SJSA1 (cell line): ENCODE results near the gene RAB37. TPM values are rescaled to one million over a fixed set of nuclear protein-coding genes. Genes with fewer than 3 reads are reported as not detected.

Source experiments
- DNase-seq, 2 experiments: peaks; one replicate each; pipeline ENCODE4 v3.0.0-alpha.2; 2015 to 2020; ENCODE audit warnings: low spot score in 2 of 2, low read depth in 1 of 2
- H3K27ac ChIP-seq: fragments of 250-450 bp; sonication (Bioruptor Pico); 2 replicates; pipeline ENCODE4 v1.5.1; 2020; ENCODE audit warnings: mild to moderate bottlenecking, moderate library complexity
- H3K27me3 ChIP-seq: fragments of 250-450 bp; sonication (Bioruptor Pico); replicated peaks from 2 replicates; pipeline ENCODE4 v1.5.1; 2020; ENCODE audit warnings: mild to moderate bottlenecking, moderate library complexity
- H3K36me3 ChIP-seq: fragments of 250-450 bp; sonication (Bioruptor Pico); 2 replicates; pipeline ENCODE4 v1.5.1; 2020; ENCODE audit warnings: mild to moderate bottlenecking
- H3K4me1 ChIP-seq: fragments of 250-450 bp; sonication (Bioruptor Pico); replicated peaks from 2 replicates; pipeline ENCODE4 v1.6.1; 2021; ENCODE audit warnings: mild to moderate bottlenecking
- H3K4me3 ChIP-seq: fragments of 250-450 bp; sonication (Bioruptor Pico); 2 replicates; pipeline ENCODE4 v1.5.1; 2020; ENCODE audit warnings: mild to moderate bottlenecking
- H3K9me3 ChIP-seq: fragments of 250-450 bp; sonication (Bioruptor Pico); replicated peaks from 2 replicates; pipeline ENCODE4 v1.5.1; 2020; ENCODE audit warnings: mild to moderate bottlenecking
- total RNA-seq: library from RNA; depleted of rRNA; stranded (reverse); fragments of >200 nt; shearing (Covaris generic); gene quantifications from 2 replicates; pipeline ENCODE4 v1.2.3, GENCODE V29; 2014

RAB37 gene
- total RNA-seq, 1 experiment from 2014 or later: 1.6 TPM

- Histone ChIP-seq H3K27ac (no peak overlapping the region), H3K4me1 (no peaks in the 10 kb centered on the region), H3K36me3 (no peaks in the 10 kb centered on the region), H3K9me3 (no peaks in the 10 kb centered on the region), H3K27me3 (peaks cover 47% of the 10 kb centered on the region), H3K4me3 (no peak overlapping the region)
- DNase-seq: no peak
Measured at GRCh38 chr17:74712301-74712700, 24.8 kb upstream of the RAB37 start.

DNA sequence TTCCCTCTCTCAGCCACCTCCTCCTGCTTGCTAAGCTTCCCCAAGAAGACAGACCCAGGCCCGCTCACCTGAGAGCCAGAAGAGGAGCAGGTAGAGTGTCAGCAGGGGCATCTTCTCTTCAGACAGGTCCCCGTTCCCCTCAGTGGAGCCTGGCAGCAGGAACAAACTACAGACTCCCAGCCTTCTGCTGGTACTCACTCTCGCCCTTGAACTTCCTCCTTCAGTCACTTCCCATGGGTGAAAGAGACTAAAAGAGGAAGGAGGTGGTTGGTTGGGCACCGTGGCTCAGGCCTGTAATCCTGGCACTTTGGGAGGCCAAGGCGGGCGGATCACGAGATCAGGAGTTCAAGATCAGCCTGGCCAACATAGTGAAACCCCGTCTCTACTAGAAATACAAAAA is 24.3 kb upstream of the RAB37 start, which contains the start of gene CD300LF:
CD300LF (minus strand) TSS at position 168 of the 400 bp plus-strand sequence; CDS start at position 111, 57 bp downstream.
- peaks cover 48% of the 10 kb centered on the region for H3K27me3 ChIP-seq
- no peak within 1 kb of the TSS for H3K27ac ChIP-seq
- no peak within 1 kb of the TSS for H3K4me3 ChIP-seq
- H3K9me3 ChIP-seq: no peaks in the 10 kb centered on the region
- no peaks in the 10 kb centered on the region for H3K36me3 ChIP-seq
- no peaks in the 10 kb centered on the region for H3K4me1 ChIP-seq
- no peak for DNase-seq

GRCh38 chr17:74713171-74713755 is 23.8 kb upstream of the RAB37 start:
- H3K4me1 ChIP-seq: no peaks in the 10 kb centered on the region

DNA sequence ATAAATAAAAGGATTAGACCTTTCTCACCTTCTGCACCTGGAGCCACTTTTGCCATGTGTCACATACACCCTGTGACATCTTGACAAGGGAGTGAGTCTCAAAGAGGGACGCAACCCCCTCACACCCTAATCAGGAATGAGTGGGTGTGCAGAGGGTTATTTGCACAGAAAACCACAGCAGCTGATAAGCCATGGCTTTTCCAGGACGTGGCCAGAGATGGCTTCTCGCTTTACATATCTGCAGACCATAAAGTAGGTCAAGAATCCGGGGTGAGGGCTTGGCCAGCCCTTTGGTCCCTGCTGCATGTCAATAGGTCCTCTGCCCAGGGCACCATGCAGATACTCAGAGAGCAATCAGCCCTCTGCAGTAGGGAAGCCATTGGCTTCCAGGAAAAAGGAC is 21.9 kb upstream of the RAB37 start:
- Histone ChIP-seq H3K27ac (no peak overlapping the region), H3K27me3 (peaks cover 58% of the 10 kb centered on the region), H3K36me3 (no peaks in the 10 kb centered on the region), H3K4me3 (no peak overlapping the region), H3K9me3 (no peaks in the 10 kb centered on the region), H3K4me1 (no peaks in the 10 kb centered on the region)
- no peak for DNase-seq

More at GRCh38 chr17:74713171-74713755, 23.8 kb upstream of the RAB37 start:
- H3K36me3 ChIP-seq: no peaks in the 10 kb centered on the region
- H3K27me3 ChIP-seq: peaks cover 48% of the 10 kb centered on the region
- H3K27ac ChIP-seq: no peak overlapping the region
- no peaks in the 10 kb centered on the region for H3K9me3 ChIP-seq
- no peak for DNase-seq
- H3K4me3 ChIP-seq: no peak overlapping the region

GRCh38 chr17:74720506-74720905 is 16.6 kb upstream of the RAB37 start:
- Histone ChIP-seq H3K36me3 (no peaks in the 10 kb centered on the region), H3K9me3 (no peaks in the 10 kb centered on the region), H3K4me1 (no peaks in the 10 kb centered on the region), H3K27me3 (peaks cover 56% of the 10 kb centered on the region), H3K4me3 (no peak overlapping the region), H3K27ac (no peak overlapping the region)
- no peak for DNase-seq

- Histone ChIP-seq H3K4me1 (no peaks in the 10 kb centered on the region), H3K27me3 (peaks cover 38% of the 10 kb centered on the region), H3K36me3 (no peaks in the 10 kb centered on the region), H3K4me3 (no peak overlapping the region), H3K9me3 (no peaks in the 10 kb centered on the region), H3K27ac (no peak overlapping the region)
- no peak for DNase-seq
Measured at GRCh38 chr17:74722782-74723181, 14.3 kb upstream of the RAB37 start.

- no peaks in the 10 kb centered on the region for H3K36me3 ChIP-seq
- H3K27ac ChIP-seq: no peak overlapping the region
- H3K9me3 ChIP-seq: peaks cover 6% of the 10 kb centered on the region
- no peak for DNase-seq
- H3K4me1 ChIP-seq: no peaks in the 10 kb centered on the region
- peaks cover 34% of the 10 kb centered on the region for H3K27me3 ChIP-seq
- H3K4me3 ChIP-seq: no peak overlapping the region
Measured at GRCh38 chr17:74723891-74724290, 13.2 kb upstream of the RAB37 start.

GRCh38 chr17:74725111-74725510 is 11.9 kb upstream of the RAB37 start:
- H3K27ac ChIP-seq: no peak overlapping the region
- H3K4me1 ChIP-seq: no peaks in the 10 kb centered on the region
- no peaks in the 10 kb centered on the region for H3K36me3 ChIP-seq
- H3K27me3 ChIP-seq: peaks cover 22% of the 10 kb centered on the region
- no peak overlapping the region for H3K4me3 ChIP-seq
- peaks cover 6% of the 10 kb centered on the region for H3K9me3 ChIP-seq
- no peak for DNase-seq

DNA sequence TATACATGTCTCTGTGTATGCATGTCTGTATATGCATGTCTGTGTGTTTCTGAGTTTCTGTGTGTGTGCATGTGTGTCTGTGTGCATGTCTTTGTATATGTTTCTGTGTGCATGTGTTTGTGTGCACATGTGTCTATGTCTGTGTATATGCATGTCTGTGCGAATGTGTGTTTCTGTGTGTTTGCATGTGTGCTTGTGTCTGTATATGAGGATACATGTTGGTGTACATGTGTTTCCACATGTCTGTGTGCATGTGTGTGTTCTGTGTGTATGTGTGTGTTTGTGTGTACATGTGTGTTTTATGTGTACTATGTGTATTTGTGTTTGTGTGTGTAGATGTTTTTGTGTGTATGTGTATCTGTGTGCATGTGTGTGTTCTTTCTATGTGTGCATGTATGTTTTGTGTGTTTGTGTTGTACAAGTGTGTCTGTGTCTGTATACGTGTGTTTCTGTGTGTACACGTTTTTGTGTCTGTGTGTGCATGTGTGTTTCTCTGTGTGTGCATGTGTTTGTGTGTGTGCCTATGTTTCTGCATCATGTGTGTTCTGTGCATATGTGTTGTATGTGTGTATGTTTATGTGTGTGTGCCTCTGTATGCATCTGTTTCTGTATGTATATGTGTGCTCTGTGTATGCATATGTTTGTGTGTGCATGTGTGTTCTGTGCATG is 8.9 kb upstream of the RAB37 start:
- Histone ChIP-seq H3K4me3 (no peak overlapping the region), H3K4me1 (no peaks in the 10 kb centered on the region), H3K36me3 (no peaks in the 10 kb centered on the region), H3K27me3 (peaks cover 5% of the 10 kb centered on the region), H3K27ac (no peak overlapping the region), H3K9me3 (peaks cover 9% of the 10 kb centered on the region)
- no peak for DNase-seq

- Histone ChIP-seq H3K4me1 (no peaks in the 10 kb centered on the region), H3K36me3 (no peaks in the 10 kb centered on the region), H3K27me3 (peaks cover 5% of the 10 kb centered on the region; the same call in 1 of the 2 replicates), H3K9me3 (peaks cover 9% of the 10 kb centered on the region), H3K27ac (no peak overlapping the region), H3K4me3 (no peak overlapping the region)
- DNase-seq: no peak
Measured at GRCh38 chr17:74728702-74729075, 8.4 kb upstream of the RAB37 start.

- no peaks in the 10 kb centered on the region for H3K36me3 ChIP-seq
- no peaks in the 10 kb centered on the region; the same call in 1 of the 2 replicates for H3K27me3 ChIP-seq
- peaks cover 9% of the 10 kb centered on the region for H3K9me3 ChIP-seq
- H3K4me3 ChIP-seq: no peak overlapping the region
- no peaks in the 10 kb centered on the region for H3K4me1 ChIP-seq
- H3K27ac ChIP-seq: no peak overlapping the region
- no peak for DNase-seq
Measured at GRCh38 chr17:74729368-74729767, 7.7 kb upstream of the RAB37 start.

DNA sequence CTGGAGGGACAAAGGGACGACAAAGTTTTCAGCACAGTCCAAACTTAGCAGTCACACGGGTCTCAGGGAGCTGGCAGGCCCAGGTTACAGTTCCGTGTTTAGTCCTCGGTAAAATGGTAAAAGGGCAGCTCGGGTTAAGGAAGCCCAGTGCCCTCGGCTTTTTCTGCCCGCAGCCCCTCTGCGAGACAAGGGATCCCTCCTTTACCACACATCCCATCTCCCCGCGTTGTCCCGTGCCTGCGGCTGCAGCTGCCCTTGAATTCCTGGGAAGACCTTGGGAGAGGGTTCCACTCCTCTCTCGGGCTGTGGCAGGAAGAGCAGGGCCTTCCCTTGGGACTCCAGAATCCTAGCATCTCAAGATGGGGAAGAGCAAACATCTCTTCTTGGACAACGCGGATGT is 7.2 kb upstream of the RAB37 start:
- no peak overlapping the region for H3K27ac ChIP-seq
- no peaks in the 10 kb centered on the region for H3K4me1 ChIP-seq
- no peak overlapping the region for H3K4me3 ChIP-seq
- no peaks in the 10 kb centered on the region for H3K27me3 ChIP-seq
- H3K9me3 ChIP-seq: peaks cover 9% of the 10 kb centered on the region
- DNase-seq: no peak
- no peaks in the 10 kb centered on the region for H3K36me3 ChIP-seq

GRCh38 chr17:74730491-74731346 is 6.3 kb upstream of the RAB37 start:
- H3K27me3 ChIP-seq: no peaks in the 10 kb centered on the region
- no peaks in the 10 kb centered on the region for H3K36me3 ChIP-seq
- no peak overlapping the region for H3K27ac ChIP-seq
- no peaks in the 10 kb centered on the region for H3K4me1 ChIP-seq
- peaks cover 9% of the 10 kb centered on the region for H3K9me3 ChIP-seq
- no peak for DNase-seq
- no peak overlapping the region for H3K4me3 ChIP-seq

- no peaks in the 10 kb centered on the region for H3K36me3 ChIP-seq
- no peak for DNase-seq
- H3K27me3 ChIP-seq: peaks cover 2% of the 10 kb centered on the region
- H3K27ac ChIP-seq: no peak overlapping the region
- peaks cover 9% of the 10 kb centered on the region for H3K9me3 ChIP-seq
- no peak overlapping the region for H3K4me3 ChIP-seq
- H3K4me1 ChIP-seq: no peaks in the 10 kb centered on the region
Measured at GRCh38 chr17:74731347-74731605, 5.8 kb upstream of the RAB37 start.
